ENCODE results near the gene ARRB1.
"Not testable (repeated sequence)": the region's sequence is repeated elsewhere in the genome, so short reads cannot be mapped to it uniquely, and the experiment has no call there.

The ARRB1 gene

DNA sequence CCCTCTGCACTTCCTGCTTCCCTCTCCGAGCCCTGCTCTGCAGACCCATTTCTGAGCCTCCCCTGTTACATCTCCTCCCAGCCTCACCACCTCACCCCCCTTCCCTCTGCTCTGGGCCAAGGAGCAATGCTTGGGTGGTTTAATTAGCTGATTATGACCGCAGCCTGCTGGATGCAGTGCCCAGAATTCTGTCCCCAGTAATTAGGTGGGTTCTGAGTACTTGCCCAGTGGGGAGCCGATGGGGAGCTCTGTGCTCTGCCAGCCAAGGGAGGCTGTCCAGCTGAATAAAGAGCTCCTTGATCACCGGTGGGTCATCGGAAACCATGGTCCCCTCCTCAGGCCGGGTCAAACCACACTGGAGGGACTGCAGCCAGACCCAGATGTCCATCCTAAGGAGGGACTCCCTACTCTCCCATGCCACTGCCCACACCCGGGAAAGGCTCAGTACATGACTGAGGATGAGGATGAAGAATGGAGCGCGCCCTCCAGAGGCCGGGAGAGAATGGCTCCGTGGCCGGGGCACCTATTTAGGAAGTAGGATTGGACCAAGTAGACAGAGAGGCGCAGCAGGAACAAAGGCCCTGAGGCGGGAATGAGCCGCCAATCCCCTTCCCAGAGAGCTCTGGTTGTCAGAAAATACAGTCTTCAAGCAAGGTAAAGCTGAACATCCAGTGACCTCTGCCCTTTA is 9.1 kb downstream of the ARRB1 start:
- DNase-seq: no peak

DNA sequence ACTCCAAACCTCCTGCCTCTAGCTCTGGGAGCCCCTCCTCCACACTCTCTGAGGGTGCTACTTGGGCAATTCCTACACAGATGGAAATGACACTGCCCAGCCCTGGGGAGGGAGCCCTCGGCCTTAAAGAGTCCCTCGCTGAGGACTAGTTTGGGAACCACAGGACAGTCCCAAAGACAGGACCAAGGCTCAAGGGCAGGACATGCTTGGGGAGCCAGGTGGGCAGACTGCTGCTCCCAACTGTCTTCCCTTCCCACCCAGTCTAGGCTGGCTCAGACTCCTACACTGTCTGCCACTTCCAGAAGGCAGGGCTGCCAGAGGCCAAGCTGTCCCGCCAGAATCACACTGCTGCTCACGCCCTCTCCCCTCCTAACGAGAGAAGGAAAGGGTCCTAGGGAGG is 9.8 kb downstream of the ARRB1 start:
- DNase-seq: no peak

DNA sequence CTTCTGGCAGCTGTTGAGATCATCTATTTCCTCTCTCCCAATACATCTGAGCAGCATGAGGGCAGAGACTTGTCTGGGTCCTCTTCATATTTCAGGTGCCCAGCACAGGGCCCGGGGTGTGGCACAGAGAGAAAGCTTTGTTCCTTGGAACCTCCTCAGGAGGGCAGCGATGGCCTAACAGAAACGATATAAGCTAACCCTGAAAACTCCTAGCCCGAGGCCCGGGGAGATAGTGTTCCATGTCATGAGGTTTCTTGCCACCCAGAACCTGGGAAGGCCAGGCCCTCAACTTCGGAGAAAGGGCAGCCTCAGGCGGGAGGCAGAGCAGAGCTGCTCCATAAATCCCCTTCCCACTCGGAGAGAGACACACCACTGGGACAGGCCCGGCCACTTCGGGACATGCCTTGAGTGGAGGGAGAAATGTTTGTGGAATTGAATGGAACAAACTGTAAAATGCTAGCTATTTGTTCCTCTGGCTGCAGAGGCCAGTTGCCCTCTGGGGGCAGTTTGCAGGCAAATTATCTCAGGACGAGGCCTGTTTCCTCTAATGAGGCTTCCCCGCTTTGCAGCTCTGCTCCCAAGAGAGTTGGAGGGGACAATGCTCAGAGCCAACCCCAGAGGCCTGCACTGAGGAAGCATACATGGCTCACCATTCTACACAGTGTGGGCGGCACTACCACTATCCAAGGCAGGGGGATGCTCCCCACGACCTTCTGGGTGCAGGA is 11.6 kb downstream of the ARRB1 start:
- no peak for DNase-seq

DNA sequence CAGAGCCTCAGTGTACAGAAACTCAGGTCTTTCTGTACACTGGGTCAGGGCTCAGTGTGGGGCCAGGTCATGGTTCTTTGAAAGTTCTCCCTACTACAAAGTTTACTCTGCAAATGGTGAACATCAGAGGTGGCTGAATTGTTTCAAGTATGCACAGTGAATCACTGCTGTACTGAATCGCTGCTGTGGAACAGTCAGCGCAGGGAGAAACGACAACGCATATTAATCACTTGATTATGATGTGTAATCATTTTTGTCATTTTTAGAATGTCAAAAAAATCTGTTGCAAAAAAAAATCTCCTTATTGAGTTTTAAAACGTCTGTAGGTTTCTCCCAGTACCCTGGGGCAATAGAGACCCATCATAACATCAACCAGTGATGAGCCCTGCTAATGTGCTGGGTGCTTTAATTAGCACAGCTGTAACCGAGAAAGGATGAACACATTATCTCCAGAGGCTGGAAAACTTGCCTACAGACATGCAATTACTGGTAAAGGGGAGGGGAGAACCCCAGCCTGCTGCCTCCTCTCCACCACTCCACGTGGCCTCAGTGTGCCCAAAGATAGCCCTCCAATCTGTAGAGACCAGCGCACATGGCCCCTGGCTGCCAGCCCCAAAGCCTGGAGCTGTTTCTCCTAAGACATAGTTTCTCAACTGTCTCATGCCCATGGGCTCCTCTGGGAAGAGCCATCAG is 12.8 kb downstream of the ARRB1 start:
- no peak for DNase-seq

DNA sequence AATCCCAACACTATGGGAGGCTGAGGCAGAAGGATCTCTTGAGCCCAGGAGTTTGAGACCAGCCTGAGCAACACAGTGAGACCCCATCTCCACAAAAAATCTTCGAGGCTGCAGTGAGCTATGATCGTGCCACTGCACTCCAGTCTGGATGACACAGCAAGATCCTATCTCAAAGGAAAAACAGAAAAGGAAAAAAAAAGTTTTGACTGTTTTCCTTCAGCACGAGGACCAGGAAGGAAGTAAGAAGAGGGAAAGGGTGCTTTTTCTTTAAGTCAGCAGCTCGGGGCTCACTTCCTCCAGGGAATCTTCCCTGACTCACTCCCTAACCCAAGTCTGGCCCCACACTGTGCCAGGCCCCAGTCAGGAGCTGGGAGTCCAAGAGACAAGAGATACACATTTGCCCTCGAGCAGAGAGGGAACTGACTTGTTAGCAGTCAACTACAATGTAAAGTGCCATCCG is 14.2 kb downstream of the ARRB1 start:
- DNase-seq: no peak

DNA sequence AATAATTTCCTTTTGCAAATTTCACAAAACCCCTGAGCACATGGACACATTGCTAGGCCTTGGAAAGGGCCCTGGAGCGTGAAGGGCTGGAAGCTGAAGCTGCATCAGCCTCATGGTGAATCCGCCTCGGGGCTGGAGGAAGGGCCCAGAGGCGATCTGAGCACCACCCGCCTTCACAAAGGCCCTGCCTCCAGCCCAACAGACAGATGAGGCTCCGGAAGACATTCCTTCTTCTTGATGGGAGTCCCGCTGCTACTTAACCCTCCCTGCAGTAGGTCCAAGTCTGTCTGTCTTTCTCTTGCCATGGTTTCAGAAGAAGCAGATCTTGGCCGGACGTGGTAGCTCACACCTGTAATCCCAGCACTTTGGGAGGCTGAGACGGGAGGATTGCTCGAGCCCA is 16.5 kb downstream of the ARRB1 start:
- DNase-seq: no peak

DNA sequence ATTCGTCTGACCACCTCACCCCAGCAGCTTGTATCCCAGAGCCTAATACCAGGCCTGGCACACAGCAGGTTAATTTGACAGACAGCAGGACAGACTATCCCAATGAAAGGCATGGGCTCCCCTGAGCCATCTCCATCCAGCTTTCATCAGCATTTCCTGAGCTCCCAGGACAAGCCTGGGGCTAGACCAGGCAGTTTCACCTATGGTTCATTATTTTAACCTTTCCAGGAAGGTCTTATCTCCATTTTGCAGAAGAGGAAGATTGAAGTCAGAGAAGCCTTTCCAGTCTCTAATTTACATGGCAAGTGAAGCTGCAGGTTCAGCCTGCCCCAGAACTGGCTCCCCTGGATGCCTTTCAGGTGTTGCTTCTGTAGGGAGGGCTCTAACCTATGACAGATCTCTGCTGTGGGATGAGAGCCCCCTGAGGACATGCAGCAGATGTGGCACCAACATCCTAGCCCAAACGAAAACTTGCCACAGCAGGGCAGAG is 17.0 kb downstream of the ARRB1 start:
- no peak for DNase-seq

DNA sequence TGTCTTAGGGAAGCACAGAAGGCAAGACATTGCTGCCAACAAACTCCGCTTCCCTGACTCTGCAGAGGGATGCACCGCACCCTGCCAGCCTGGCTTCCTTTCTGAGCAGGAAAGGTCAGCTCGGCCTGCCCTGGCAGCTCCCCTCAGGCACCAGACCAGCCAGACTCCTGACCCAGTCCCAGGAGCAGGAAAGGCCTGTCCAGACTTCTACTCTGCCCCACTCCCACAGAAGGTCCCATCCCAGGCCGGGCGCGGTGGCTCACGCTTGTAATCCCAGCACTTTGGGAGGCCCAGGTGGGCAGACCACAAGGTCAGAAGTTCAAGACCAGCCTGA is 17.7 kb downstream of the ARRB1 start:
- DNase-seq: no peak

DNA sequence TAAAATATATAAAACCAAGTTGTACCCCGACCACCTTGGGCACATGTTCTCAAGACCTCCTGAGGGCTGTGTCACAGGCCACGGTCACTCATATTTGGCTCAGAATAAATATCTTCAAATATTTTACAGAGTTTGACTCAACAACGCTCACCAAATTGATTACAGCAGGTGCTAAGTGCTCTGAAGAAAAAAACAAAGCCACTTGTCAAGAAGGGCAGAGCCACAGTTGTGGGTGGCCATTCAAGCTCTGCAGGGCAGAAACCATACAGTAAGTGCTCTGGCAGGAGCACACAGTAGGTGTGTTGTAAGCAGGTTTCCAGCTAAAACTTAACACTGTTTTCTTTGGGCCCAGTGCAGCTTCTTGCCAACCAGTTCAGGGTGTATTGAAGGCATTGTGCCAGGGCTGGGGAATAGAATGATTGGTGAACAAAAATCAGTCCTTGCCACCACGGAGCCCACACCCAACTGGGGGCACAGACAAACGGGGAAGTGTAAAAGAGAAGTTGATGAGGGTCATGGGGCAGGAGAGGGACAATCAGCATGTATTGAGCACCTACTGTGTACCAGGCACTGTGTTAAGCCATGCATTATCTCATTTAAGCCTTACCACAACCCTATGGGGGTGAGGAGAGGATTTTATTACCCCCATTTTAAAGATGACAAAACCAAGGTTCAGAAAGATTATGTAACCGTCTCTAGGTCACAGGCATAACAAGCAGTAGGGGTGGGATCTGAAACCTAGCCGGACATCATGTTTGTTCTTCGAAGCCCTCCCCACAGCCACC is 18.2 kb downstream of the ARRB1 start:
- DNase-seq: no peak

DNA sequence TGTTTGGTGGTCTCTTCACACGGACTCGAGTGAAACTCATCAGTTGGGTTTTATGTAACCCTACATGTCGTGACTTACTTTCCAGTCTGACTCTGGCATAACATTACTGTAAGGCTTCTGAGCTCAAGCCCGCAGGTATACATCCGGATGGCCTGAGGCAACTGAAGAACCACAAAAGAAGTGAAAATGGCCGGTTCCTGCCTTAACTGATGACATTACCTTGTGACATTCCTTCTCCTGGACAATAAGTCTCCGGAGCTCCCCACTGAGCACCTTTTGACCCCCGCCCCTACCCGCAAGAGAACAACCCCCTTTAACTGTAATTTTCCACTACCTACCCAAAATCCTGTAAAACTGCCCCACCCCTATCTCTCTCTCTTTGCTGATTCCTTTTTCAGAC is 19.7 kb downstream of the ARRB1 start:
- not testable (repeated sequence) for DNase-seq

DNA sequence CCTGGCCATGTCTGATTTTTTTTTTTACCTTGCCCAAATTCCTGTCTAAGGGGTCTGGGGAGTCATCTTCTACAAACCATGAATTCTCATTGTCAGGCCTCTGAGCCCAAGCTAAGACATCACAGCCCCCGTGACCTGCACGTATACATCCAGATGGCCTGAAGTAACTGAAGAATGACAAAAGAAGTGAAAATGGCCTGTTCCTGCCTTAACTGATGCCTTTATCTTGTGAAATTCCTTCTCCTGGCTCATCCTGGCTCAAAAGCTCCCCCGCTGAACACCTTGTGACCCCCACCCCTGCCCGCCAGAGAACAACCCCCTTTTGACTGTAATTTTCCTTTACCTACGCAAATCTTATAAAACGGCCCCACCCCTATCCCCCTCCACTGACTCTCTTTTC is 20.2 kb downstream of the ARRB1 start:
- not testable (repeated sequence) for DNase-seq

DNA sequence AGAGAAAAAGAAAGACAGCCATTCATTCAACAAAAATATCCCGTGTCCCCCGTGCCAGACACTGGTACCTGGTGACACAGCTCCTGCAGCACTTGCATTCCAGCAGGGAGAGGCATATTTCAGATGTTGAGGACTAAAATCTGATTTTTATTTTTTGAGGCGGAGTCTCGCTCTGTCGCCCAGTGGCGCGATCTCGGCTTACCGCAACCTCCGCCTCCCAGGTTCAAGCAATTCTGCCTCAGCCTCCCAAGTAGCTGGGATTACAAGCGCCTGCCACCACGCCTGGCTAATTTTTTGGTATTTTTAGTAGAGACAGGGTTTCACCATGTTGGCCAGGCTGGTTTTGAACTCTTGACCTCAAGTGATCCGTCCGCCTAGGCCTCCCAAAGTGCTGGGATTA is 20.6 kb downstream of the ARRB1 start:
- not testable (repeated sequence) for DNase-seq

DNA sequence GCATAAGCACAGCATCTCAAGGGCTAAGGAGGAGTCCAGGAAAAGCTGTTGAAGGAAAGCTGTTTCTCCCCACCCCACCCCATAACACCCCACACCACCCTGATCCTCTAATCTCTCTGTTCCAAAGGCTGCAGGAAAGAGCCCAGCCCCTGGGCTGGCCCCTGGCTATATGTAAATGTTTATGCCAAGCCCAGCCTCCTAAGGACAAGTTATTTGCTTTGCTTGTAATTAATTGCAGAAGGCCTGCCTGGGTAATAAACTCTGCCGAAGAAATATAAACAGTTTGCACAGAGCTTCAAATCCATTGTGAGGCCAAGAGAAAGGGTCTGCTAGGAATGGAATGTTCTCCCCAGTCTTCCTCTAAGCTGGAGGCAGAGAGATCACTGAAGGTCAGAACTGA is 21.2 kb downstream of the ARRB1 start:
- DNase-seq: no peak

DNA sequence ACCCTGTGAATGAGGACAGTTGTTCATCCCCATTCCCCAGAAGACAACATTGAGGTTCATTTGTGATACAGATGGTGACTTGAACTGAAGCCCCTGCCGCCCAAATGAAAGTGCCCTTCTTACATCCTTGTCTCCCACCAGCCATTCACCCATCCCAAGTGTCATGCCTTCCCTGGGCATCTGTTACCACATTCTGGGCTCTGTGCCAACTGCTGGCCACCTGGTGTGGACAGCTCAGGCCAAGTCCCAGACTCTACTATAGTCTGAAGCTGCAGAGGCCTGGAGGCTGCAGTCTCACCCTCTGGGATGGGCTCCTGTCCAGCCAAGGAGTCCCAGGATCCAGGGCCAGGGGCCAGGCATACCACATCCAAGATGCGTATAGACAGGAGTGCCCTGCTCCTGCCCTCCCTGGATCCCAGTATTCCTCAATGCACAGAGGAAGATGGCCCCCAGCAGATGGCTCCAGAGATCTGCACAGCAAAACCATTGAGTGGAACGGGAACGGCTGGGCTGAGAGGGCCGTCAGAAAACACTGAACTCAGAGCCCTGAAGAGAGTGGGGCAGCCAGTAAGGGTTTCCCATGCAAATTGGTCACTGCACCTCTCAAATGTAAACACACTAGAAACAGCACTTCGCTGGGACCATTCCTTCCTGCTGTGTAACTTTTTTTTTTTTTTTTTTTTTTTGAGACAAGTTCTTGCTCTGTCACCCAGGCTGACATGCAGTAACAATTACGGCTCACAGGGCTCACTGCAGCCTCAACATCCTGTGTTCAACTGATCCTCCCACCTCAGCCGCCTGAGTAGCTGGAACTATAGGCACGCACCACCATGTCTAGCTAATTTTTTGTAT is 22.8 kb downstream of the ARRB1 start:
- no peak for DNase-seq

DNA sequence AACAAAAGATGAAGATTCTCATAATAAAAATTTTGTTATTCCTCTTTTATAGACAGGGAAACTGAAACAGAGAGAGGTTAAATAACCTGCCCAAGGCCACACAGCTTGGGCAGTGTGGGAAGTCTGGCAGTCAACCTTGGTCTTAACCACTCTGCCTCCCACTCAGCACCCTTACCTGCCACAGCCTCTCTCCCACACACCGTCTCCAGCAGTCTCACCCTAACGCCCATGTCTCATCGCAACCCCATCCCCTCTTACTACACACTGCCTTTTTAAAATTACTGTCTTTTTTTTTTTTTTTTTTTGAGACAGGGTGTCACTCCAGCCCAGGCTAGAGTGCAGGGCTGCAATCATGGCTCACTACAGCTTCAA is 25.0 kb downstream of the ARRB1 start:
- DNase-seq: no peak

DNA sequence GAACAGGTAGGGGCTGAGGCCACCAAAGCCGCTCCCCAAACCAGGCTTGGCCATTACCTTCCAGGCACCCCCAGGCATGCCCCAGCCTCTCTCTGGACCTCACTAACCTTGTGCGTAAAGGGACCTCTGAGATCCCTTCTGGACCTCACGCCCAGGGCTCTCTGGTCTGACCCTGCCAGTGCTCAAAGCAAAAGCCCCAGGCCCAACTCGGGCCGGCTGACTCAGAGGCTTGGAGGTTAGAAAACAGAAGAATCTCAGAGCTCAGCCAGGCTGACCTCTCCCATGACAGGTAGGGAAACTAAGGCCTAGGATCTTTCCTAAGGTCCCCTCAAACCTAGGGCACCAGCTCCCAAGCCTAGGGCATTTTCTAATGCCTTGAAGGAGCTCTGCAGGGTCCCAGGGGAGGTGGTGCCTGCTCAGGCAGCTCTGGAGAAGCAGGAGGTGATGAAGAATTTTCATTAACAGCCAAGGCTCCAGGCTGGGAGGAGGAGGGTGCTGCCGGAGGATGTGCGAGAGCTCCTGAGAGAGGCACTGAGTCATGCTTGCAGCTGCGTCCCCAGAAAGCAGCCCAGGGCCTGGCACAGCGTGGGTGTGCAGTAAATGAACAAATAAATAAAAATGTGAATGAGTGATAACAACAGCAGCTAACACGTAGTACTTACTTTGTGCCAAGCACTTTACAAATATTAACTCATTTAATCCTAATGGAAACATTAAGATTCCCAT is 25.6 kb downstream of the ARRB1 start:
- no peak for DNase-seq

DNA sequence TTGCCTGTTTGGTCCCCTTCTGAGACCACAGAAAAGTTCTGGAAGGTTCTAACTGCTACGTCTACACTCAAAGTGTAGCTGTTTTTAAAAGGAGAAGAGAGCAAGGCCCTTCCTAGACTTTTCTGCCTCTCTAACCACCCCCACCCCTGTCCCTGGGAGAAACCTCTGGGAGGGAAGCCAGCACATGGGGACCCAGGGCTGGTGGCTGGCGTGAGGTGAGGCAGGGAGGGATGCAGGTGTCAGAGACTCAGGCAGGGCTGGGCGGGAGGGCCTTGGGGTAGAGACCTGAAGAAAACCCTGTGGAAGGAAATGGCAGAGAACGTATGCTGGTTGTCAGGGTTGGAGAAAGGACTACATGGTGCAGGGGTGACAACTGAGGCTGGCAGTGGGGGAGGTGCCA is 26.7 kb downstream of the ARRB1 start:
- DNase-seq: no peak

DNA sequence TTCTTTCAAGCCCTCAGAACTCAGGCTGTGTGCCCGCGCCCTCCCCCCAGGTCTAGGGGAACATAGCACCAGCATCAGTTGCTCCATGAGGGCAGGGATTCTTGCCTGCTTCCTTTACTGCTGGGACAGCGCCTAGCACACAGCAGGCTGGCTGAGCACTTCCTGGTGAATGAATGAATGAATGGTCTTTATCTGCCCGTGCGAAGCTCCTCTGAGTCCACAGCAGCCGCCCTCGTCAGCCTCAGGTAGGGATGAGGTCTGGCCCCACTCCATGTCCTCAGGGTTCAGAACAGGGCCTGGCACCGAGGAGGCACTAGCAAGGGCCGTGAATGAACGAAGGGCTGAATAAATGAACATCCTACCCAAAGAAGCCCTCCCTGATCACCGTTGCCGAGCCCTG is 27.3 kb downstream of the ARRB1 start:
- DNase-seq: no peak

DNA sequence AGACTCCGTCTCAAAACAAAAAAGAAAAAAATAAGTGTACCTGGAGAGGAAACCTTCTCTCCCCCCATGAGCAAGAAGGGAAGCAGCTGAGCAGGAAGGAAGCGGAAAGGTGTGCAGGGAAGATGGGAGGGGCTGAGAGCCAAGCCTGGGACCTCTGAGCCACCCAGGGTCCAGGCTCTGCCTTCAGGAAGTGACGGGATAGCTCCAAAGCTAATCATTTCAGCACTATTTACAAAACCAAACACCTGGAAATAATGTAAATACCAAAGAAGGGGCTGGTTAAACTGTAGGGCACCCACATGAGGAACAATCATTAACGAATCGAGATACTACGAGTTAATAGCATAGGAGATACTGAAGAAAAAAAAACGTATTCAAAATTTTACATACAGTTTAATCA is 27.9 kb downstream of the ARRB1 start:
- no peak for DNase-seq

DNA sequence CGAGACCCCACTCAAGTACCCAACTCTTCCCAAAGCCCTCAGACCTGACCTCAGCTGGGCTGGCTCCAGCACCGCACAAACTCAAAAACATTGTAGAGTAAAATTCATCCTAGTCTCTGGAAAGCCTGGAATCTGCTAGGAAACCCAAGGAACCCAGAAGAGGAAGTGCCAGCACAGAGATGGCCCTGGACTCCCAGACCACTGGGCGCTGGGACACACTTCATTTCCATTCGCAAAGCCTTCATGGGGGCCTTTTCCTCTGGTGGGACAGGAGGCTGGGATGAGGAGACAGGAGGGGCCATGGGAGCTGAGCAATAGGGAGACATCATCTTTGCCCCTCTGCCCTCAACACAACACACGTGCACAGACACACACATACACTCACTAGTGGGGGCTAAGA is 30.8 kb downstream of the ARRB1 start:
- DNase-seq: no peak

DNA sequence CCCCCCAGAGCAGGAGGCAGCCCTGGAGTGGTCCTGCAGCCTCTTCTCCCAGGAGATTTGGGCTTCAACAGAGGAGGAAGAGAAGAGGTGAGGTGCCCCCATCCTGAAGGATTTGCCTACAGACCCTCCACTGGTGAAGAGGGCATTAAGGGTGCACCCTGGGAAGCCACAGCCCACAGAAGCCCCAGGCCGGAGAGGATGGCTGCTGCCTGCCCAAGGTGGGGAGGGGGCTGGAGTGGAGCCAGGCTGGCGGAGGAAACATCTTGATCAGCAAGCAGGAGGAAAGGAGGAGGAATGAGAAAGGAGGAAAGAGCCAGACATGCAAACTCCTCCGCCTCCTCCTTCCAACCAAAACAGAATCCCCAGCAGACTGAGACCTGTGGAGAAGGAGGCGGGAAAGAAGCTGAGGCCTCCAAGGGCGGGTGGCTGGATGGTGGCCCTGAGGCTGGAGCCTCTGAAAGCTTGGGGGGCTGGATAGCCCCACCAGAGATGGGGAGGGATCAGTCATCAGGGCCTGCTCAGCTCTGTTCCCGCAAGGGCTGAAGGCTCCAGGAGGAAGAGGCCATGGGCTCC is 31.3 kb downstream of the ARRB1 start:
- DNase-seq: no peak
